A673 (cell line): ENCODE data around the gene ERGIC1. TPM values are rescaled to one million over a fixed set of nuclear protein-coding genes. Genes with fewer than 3 reads are reported as not detected.

Experiments
- BruUV-seq: library from RNA; stranded (reverse); fragments of 400-500 nt; replicated peaks from 2 replicates; lab custom pipeline; 2021; lab: Mats Ljungman, UMichigan
- CTCF ChIA-PET: fragments of 300-600 bp; sonication (Branson Sonifier 250); formaldehyde crosslinking; loops from one replicate; lab custom pipeline; 2022; ENCODE audit warnings: antibody characterized with exemption; lab: Charles Lee
- POLR2A ChIA-PET: fragments of 300-600 bp; sonication (Branson Sonifier 250); formaldehyde crosslinking; loops from one replicate; lab custom pipeline; 2022; ENCODE audit warnings: antibody characterized with exemption; ENCODE audit not compliant: low non-redundant PET; lab: Charles Lee
- DNase-seq: peaks from one replicate; pipeline ENCODE4 v3.0.0-alpha.2; 2015; ENCODE audit warnings: low spot score
- H3K27ac ChIP-seq: fragments of 200-600 bp; sonication (generic); 2 replicates; pipeline ENCODE4 v1.5.1; 2016; ENCODE audit warnings: mixed run types, low read depth, mild to moderate bottlenecking, mixed read lengths, antibody characterized with exemption, low read length; ENCODE audit not compliant: poor library complexity, severe bottlenecking
- H3K27me3 ChIP-seq: fragments of 200-600 bp; sonication (generic); replicated peaks from 2 replicates; pipeline ENCODE4 v1.6.1; 2017; ENCODE audit warnings: mixed run types, low read depth, mild to moderate bottlenecking, mixed read lengths, antibody characterized with exemption, low read length; ENCODE audit not compliant: insufficient read depth, poor library complexity
- H3K36me3 ChIP-seq: fragments of 200-600 bp; sonication (generic); 2 replicates; pipeline ENCODE4 v1.6.1; 2016; ENCODE audit warnings: mixed run types, mild to moderate bottlenecking, mixed read lengths, antibody characterized with exemption, low read length; ENCODE audit not compliant: insufficient read depth, poor library complexity, severe bottlenecking
- H3K4me1 ChIP-seq: fragments of 200-600 bp; sonication (generic); 2 replicates; pipeline ENCODE4 v1.6.1; 2017; ENCODE audit warnings: mixed run types, mild to moderate bottlenecking, mixed read lengths, antibody characterized with exemption, low read length; ENCODE audit not compliant: insufficient read depth, poor library complexity, severe bottlenecking
- H3K4me3 ChIP-seq: fragments of 200-600 bp; sonication (generic); 2 replicates; pipeline ENCODE4 v1.5.1; 2016; ENCODE audit warnings: low read depth, mixed run types, mild to moderate bottlenecking, mixed read lengths, low read length; ENCODE audit not compliant: poor library complexity, severe bottlenecking
- H3K9me3 ChIP-seq: fragments of 200-600 bp; sonication (generic); 2 replicates; pipeline ENCODE4 v1.6.1; 2016; ENCODE audit warnings: mixed run types, low read depth, mild to moderate bottlenecking, mixed read lengths, antibody characterized with exemption, low read length; ENCODE audit not compliant: poor library complexity, severe bottlenecking
- EZH2 ChIP-seq: fragments of 200-600 bp; sonication (generic); IDR thresholded peaks from 2 replicates; pipeline ENCODE4 v1.6.1; 2017; ENCODE audit warnings: borderline replicate concordance, low read depth, mild to moderate bottlenecking, mixed read lengths, antibody characterized with exemption, low read length; ENCODE audit not compliant: poor library complexity, severe bottlenecking
- intact Hi-C: fragments of 100-400 bp; cut with micrococcal nuclease; formaldehyde crosslinking; loops from one replicate; pipeline ENCODE4 v1.10.0; 2022; ENCODE audit not compliant: unreplicated experiment
- total RNA-seq: library from RNA; stranded (reverse); gene quantifications from 2 replicates; pipeline ENCODE4 v1.2.3, GENCODE V29; 2021
- TF ChIP-seq, protein P1 (sequence below): fragments of 300-800, 200-600 bp; sonication (generic); conservative IDR thresholded peaks from 2 replicates; pipeline ENCODE4 v1.5.1; 2017; ENCODE audit warnings: low read depth, mild to moderate bottlenecking, antibody characterized with exemption, low read length, moderate library complexity, mixed read lengths

The ERGIC1 gene
- total RNA-seq, 1 experiment from 2014 or later, result 44.2 TPM

DNA sequence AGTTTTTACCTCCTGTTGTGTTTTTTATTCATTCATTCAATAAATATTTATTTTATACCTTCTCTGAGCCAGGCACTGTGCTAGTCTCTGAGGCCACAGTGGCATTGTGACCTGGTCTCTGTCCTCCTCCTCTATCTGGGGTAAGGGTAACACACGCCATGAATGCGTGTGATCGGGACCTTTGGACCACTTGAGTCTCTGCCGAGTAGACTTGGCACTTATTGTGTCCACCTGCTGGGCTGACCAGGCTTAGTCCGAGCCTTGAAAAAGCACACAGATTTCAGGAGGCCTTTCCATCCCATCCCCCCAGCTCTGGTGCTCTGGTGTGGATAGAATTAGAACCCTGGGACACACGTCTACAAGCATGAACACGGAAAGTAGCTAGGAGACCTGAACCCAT is 58.7 kb downstream of the ERGIC1 start:
- Histone ChIP-seq H3K4me3 (no peak overlapping the region), H3K27me3 (no peaks in the 10 kb centered on the region), H3K27ac (no peak overlapping the region), H3K9me3 (no peaks in the 10 kb centered on the region), H3K4me1 (no peaks in the 10 kb centered on the region), H3K36me3 (no peaks in the 10 kb centered on the region)
- no TSS peak for BruUV-seq
- DNase-seq, result no peak
- ChIA-PET CTCF (no interaction called here), POLR2A (no interaction called here)
- no peak for TF ChIP-seq EZH2
- TF ChIP-seq, protein P1, sequence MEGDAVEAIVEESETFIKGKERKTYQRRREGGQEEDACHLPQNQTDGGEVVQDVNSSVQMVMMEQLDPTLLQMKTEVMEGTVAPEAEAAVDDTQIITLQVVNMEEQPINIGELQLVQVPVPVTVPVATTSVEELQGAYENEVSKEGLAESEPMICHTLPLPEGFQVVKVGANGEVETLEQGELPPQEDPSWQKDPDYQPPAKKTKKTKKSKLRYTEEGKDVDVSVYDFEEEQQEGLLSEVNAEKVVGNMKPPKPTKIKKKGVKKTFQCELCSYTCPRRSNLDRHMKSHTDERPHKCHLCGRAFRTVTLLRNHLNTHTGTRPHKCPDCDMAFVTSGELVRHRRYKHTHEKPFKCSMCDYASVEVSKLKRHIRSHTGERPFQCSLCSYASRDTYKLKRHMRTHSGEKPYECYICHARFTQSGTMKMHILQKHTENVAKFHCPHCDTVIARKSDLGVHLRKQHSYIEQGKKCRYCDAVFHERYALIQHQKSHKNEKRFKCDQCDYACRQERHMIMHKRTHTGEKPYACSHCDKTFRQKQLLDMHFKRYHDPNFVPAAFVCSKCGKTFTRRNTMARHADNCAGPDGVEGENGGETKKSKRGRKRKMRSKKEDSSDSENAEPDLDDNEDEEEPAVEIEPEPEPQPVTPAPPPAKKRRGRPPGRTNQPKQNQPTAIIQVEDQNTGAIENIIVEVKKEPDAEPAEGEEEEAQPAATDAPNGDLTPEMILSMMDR, result no peak
- intact Hi-C loops, result no loop called here

DNA sequence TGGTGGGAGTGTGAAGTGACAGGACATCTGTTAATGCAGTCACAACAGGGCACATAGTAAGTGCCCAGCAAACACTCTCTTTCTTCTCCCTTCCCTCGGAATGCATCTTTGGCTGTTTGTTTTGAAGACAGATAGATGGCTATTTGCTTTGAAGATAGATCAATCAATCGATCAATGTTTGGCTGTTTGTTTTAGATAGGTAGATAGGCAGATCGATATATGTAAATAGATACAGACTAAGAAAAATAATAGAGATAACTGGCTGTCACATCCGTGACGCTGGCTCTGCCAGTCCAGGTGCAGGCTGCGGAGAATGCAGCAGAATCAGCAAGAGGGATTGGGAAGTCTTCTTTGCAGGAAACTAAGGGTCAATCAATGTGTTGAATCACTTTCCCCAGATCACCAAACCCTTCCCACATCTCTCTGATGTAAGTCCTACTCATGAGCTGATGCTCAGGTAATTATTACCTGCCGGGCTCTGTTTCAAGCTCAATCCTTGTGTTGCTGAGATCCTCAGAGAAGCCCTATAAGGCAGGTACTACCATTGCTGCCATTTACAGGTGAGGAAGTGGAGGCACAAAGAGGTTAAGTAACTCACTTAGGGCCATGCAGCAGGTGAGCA is 60.8 kb downstream of the ERGIC1 start:
- intact Hi-C loops, result no loop called here
- Histone ChIP-seq H3K4me1 (no peaks in the 10 kb centered on the region), H3K27me3 (no peaks in the 10 kb centered on the region), H3K9me3 (no peaks in the 10 kb centered on the region), H3K27ac (no peak overlapping the region), H3K4me3 (no peak overlapping the region), H3K36me3 (no peaks in the 10 kb centered on the region)
- DNase-seq, result no peak
- TF ChIP-seq EZH2, result no peak
- TF ChIP-seq, protein P1, result no peak
- POLR2A ChIA-PET, result no interaction called here
- CTCF ChIA-PET, result no interaction called here
- no TSS peak for BruUV-seq

DNA sequence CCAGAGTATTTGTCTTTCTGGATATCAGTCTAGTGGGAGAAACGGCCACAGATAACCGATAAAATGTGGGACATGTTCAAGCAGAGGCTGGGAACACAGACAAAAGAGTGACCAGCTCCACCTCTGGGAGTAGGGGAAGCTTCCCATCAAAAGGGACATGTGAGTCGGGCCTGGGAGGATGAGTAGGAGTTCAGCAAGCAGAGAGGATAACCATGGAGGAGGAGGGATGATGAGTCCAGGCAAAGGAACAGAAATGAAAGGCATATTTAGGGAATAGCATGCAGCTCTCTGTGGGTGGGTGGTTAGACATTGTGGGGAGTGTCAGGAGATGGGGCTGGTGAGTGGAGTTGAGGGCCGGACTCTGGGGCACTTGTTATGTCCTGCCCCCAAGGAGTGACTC is 61.5 kb downstream of the ERGIC1 start:
- CTCF ChIA-PET, result no interaction called here
- no peaks in the 10 kb centered on the region for H3K4me1 ChIP-seq
- POLR2A ChIA-PET, result no interaction called here
- no TSS peak for BruUV-seq
- intact Hi-C loops, result no loop called here
- H3K9me3 ChIP-seq, result no peaks in the 10 kb centered on the region
- H3K4me3 ChIP-seq, result no peak overlapping the region
- DNase-seq, result no peak
- no peaks in the 10 kb centered on the region for H3K36me3 ChIP-seq
- H3K27ac ChIP-seq, result no peak overlapping the region
- no peaks in the 10 kb centered on the region for H3K27me3 ChIP-seq
- TF ChIP-seq EZH2, result no peak
- TF ChIP-seq, protein P1, result no peak
